ENCODE results near the gene ATN1. TPM values are rescaled to one million over a fixed set of nuclear protein-coding genes. Genes with fewer than 3 reads are reported as not detected.

Gene ATN1
- total RNA-seq, 1 donor = 16.4 TPM

DNA sequence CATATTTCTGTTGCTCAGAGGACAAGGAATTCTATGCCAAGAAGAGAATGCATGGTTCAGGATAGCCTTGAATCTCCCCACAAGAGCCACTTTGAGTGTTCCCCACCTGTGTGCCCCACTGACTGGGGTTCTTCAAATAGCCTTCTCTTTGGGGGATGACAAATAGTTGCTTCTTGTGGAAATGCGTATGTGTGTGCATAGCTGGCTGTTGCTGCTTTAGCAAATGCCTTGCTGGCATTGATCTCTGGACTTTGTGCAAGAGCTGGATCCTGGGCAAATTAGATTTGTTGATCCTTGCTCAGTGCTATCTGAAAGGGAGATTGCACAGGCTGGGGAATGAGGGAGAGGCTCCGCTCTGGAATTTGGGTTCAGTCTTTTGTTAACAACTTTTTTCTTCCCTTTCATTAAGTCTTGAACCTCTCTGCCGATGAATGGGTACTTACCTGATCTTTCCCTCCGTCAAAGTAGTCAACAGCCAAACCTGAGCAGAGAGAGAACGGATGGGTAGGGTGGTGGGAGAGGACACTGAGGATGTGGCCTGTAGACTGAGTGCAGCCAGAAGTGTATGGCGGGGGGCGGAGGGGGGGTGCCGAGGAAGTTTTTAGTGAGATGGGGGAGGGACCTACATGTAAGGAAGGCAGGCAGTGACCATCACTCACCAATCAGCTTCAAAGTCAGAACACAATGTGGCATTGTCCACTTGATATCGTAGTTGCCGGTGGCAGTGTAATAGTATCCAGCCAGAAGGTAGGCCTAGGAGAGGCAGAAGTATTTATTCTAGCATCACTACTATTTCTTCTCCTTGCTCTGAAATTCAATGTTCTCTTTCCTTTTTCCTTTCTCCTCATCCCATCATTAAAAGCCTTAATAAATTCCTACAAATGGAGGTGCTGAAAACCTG lies 53.6 kb downstream of the ATN1 start:
- no peak overlapping the region for H3K4me3 ChIP-seq (ENCODE audit: low read depth, low read length)
- no peak for DNase-seq (ENCODE audit: low read depth)
- TF ChIP-seq, protein P1, sequence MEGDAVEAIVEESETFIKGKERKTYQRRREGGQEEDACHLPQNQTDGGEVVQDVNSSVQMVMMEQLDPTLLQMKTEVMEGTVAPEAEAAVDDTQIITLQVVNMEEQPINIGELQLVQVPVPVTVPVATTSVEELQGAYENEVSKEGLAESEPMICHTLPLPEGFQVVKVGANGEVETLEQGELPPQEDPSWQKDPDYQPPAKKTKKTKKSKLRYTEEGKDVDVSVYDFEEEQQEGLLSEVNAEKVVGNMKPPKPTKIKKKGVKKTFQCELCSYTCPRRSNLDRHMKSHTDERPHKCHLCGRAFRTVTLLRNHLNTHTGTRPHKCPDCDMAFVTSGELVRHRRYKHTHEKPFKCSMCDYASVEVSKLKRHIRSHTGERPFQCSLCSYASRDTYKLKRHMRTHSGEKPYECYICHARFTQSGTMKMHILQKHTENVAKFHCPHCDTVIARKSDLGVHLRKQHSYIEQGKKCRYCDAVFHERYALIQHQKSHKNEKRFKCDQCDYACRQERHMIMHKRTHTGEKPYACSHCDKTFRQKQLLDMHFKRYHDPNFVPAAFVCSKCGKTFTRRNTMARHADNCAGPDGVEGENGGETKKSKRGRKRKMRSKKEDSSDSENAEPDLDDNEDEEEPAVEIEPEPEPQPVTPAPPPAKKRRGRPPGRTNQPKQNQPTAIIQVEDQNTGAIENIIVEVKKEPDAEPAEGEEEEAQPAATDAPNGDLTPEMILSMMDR (IDR thresholded peaks at IDR 0.05; ENCODE audit: insufficient read depth, low read depth, low read length) = no peak

DNA sequence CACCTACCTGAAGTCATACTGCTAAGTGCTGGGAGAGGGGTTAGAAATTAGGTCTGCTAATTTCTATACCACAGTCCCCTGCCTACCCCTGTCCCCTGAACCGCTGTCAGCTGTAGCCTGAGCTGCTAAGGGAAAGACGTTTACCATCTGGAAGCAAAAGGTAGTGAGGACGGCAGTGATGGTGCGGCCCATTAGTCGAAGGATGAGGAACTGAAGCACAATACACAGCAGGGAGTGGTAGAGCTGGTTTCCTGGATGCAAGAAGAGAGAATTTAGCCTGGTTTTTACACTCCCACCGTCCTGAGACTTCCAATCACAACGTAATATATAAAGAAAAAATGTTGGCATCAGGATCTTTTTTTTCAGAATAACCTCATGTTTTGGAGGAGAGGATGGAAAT lies 54.8 kb downstream of the ATN1 start:
- no peak for DNase-seq (ENCODE audit: low read depth)
- TF ChIP-seq, protein P1 (IDR thresholded peaks at IDR 0.05; ENCODE audit: insufficient read depth, low read depth, low read length) = no peak
- no peak overlapping the region for H3K4me3 ChIP-seq (ENCODE audit: low read depth, low read length)

DNA sequence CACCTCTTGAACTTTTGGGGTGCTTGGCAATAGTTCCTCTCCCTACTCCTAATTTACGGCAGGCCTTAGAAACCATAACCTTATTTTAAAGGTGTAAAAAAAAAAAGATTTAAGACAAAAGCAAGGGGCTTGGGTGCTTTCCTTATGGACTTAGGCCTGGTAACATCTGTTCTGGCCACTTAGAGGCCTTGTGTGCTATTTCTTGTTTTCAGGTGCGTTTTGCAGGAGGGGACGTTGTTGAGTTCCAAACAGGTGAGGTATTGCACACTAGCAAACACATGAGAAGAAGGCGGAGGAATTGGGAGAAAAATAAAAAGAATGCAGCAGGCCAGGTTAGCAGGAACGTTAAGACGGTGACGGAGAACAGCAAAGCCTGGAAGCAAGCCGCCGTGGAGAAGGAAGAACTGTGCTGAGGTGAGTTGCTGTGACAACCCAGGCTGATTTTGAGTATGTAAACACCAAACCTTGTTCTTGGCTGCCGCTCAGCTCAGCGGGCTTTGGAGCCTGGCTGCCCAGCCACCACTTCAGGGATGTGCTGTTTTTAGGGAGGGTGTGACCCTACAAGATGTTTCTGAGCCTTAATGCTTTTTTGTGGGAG lies 60.3 kb downstream of the ATN1 start:
- no peak for DNase-seq (ENCODE audit: low read depth)
- TF ChIP-seq, protein P1 (IDR thresholded peaks at IDR 0.05; ENCODE audit: insufficient read depth, low read depth, low read length) = no peak

More for the DNA sequence above, 60.3 kb downstream of the ATN1 start:
- no peak overlapping the region for H3K4me3 ChIP-seq (ENCODE audit: low read depth, low read length)

Small RNAs within 50 kb of the gene (small RNA-seq; reads per million reads assigned to genes)
- gene MIR141 (5.9 reads per million, percentile 84 among the genes with 10 or more reads in this experiment), gene MIR200C (16.2 reads per million, percentile 92 among the genes with 10 or more reads in this experiment), gene RNU7-1 (not detected), gene SCARNA12 (1.9 reads per million, percentile 48 among the genes with 10 or more reads in this experiment)

Other genes with a start within 250 kb of the ATN1 start
- 19.4 and 20.3 TPM in 2 replicates for gene ZNF384, start 238.6 kb upstream of the ATN1 start, total RNA-seq
- not detected in 2 replicates for gene PIANP, start 227.1 kb upstream of the ATN1 start, total RNA-seq
- gene COPS7A, start 203.9 kb upstream of the ATN1 start, total RNA-seq = 71.8 and 79.9 TPM in 2 replicates
- gene MLF2, start 174.8 kb upstream of the ATN1 start, total RNA-seq = 160 and 229 TPM in 2 replicates
- 150 and 167 TPM in 2 replicates for gene PTMS, start 161.6 kb upstream of the ATN1 start, total RNA-seq
- gene LAG3, start 155.4 kb upstream of the ATN1 start, total RNA-seq = 0.43 and 0.64 TPM in 2 replicates
- 1.7 and 1.9 TPM in 2 replicates for gene CD4, start 138.4 kb upstream of the ATN1 start, total RNA-seq
- gene GPR162, start 106.1 kb upstream of the ATN1 start, total RNA-seq = 2.6 and 3.0 TPM in 2 replicates
- 91.1 and 117 TPM in 2 replicates for gene P3H3, start 99.6 kb upstream of the ATN1 start, total RNA-seq
- 1.7 and 3.9 TPM in 2 replicates for gene GNB3, start 87.0 kb upstream of the ATN1 start, total RNA-seq
- 18.4 and 21.2 TPM in 2 replicates for gene CDCA3, start 76.7 kb upstream of the ATN1 start, total RNA-seq
- 91.5 and 96.7 TPM in 2 replicates for gene USP5, start 75.8 kb upstream of the ATN1 start, total RNA-seq
- 620 and 695 TPM in 2 replicates for gene TPI1, start 60.4 kb upstream of the ATN1 start, total RNA-seq
- 6.0 and 8.7 TPM in 2 replicates for gene SPSB2, start 54.7 kb upstream of the ATN1 start, total RNA-seq
- gene LRRC23, start 23.1 kb upstream of the ATN1 start, total RNA-seq = 4.7 and 5.5 TPM in 2 replicates
- gene ENO2, start 13.4 kb upstream of the ATN1 start, total RNA-seq = 3.5 and 5.2 TPM in 2 replicates
- gene RNU7-1, start 15.9 kb downstream of the ATN1 start, total RNA-seq = not detected in 2 replicates
- 94.7 and 96.7 TPM in 2 replicates for gene C12orf57, start 16.1 kb downstream of the ATN1 start, total RNA-seq
- gene PTPN6, start 23.4 kb downstream of the ATN1 start, total RNA-seq = not detected in 2 replicates
- gene PHB2, start 42.7 kb downstream of the ATN1 start, total RNA-seq = 143 and 155 TPM in 2 replicates
- gene EMG1, start 43.0 kb downstream of the ATN1 start, total RNA-seq = 32.9 and 44.9 TPM in 2 replicates
- gene LPCAT3, start 90.5 kb downstream of the ATN1 start, total RNA-seq = 20.6 and 26.3 TPM in 2 replicates
- gene C1S, start 132.8 kb downstream of the ATN1 start, total RNA-seq = 127 and 146 TPM in 2 replicates
- gene C1R, start 164.5 kb downstream of the ATN1 start, total RNA-seq = 83.4 and 84.2 TPM in 2 replicates
- 30.2 and 34.5 TPM in 2 replicates for gene C1RL, start 181.3 kb downstream of the ATN1 start, total RNA-seq
- not detected in 2 replicates for gene RBP5, start 200.9 kb downstream of the ATN1 start, total RNA-seq
- 11.3 and 19.0 TPM in 2 replicates for gene CLSTN3, start 202.4 kb downstream of the ATN1 start, total RNA-seq